Skeletal muscle tissue (tissue), 4 donors: ENCODE results near the gene LCP2. TPM values are rescaled to one million over a fixed set of nuclear protein-coding genes. Genes with fewer than 3 reads are reported as not detected.

ENCODE experiments used
- H3K27ac ChIP-seq: one replicate; pipeline ENCODE4 v1.7.0; 2013; ENCODE audit warnings: mild to moderate bottlenecking, low read depth, low read length, inconsistent platforms
- H3K27me3 ChIP-seq, 3 donors: one replicate each; pipeline ENCODE4 v1.7.0; 2013; ENCODE audit warnings: low read length in 3 of 3; ENCODE audit not compliant: control insufficient read depth in 3 of 3, insufficient read depth in 3 of 3
- H3K36me3 ChIP-seq, 3 donors: one replicate each; pipeline ENCODE4 v1.7.0; 2013; ENCODE audit warnings: low read length in 3 of 3; ENCODE audit not compliant: control insufficient read depth in 3 of 3, insufficient read depth in 3 of 3
- H3K4me1 ChIP-seq, 3 donors: one replicate each; pipeline ENCODE4 v1.7.0; 2013; ENCODE audit warnings: low read length in 3 of 3, mild to moderate bottlenecking in 3 of 3; ENCODE audit not compliant: control insufficient read depth in 3 of 3, insufficient read depth in 3 of 3
- H3K4me3 ChIP-seq, 3 donors: one replicate each; pipeline ENCODE4 v1.7.0; 2013; ENCODE audit warnings: low read length in 3 of 3
- H3K9ac ChIP-seq, 3 donors: one replicate each; pipeline ENCODE4 v1.7.0; 2013; ENCODE audit warnings: low read length in 3 of 3, mild to moderate bottlenecking in 3 of 3, moderate library complexity in 2 of 3, low read depth in 1 of 3
- H3K9me3 ChIP-seq, 3 donors: one replicate each; pipeline ENCODE4 v1.7.0; 2013; ENCODE audit warnings: low read length in 3 of 3; ENCODE audit not compliant: control insufficient read depth in 3 of 3
- total RNA-seq: library from RNA; depleted of rRNA; stranded (reverse); fragments of >200 nt; gene quantifications from one replicate; pipeline ENCODE4 v1.2.3, GENCODE V29; 2014
- donor health status: Osteomylitis.

LCP2 gene
- total RNA-seq, 1 donor from 2014 or later: 6.8 TPM

DNA sequence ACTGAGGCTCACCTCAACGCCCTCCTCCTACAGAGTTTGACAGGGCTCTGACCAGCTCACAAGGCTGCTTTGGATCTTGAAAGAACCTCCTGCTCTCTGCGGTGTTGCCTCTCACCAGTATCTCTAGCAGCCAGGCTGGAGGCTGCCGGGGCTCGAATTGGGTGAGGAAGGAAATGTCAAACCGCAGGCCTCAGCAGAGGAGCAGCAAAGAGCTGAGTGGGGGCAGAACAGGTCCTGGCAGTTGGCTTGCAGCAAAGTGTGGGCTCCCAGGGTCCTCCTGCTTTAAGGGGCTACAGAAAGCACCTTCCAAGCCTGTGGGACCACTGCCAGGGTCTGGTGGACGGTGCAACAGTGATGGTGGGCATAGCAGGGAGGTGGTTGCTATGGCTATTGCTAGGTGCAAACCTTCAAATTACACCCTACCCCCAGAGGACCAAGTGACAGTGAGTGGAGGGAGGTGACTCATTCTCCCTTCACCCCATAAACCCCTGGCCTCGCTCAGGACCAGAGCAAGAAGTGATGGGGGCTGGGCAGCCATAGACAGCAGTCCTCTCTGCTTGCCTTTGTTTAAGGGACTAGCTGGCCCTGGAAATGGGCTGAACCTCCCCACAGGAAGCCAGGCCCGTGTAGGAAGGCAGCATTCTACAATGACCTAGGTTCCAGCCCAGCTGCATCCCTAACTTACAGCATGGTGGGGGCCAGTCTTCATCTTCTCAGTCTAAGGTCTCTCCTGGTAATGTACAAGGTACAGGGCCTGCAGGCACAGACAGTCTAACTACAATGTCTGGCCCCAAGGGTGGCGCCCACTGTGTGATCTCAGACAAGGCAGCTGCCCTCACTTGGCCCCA lies 18.7 kb downstream of the LCP2 start:
- Histone ChIP-seq H3K4me1 (peaks cover 12 to 28% (median 15%) of the 10 kb centered on the region in 3 donors), H3K9me3 (peaks cover 0 to 6% (median 6%) of the 10 kb centered on the region in 3 donors), H3K4me3 (no peak overlapping the region), H3K27me3 (peaks cover 0 to 4% (median 0%) of the 10 kb centered on the region in 3 donors), H3K27ac (peak overlapping the region; percentile 30), H3K36me3 (no peaks in the 10 kb centered on the region), H3K9ac (no peak overlapping the region)

- Histone ChIP-seq H3K27me3 (peaks cover 0 to 4% (median 0%) of the 10 kb centered on the region in 3 donors), H3K9ac (no peak overlapping the region), H3K4me3 (no peak overlapping the region), H3K4me1 (peaks cover 12 to 28% (median 15%) of the 10 kb centered on the region in 3 donors), H3K36me3 (no peaks in the 10 kb centered on the region), H3K27ac (no peak overlapping the region), H3K9me3 (no peaks in the 10 kb centered on the region)
Measured at GRCh38 chr5:170277867-170278281, 19.7 kb downstream of the LCP2 start.

GRCh38 chr5:170276140-170276539 lies 21.4 kb downstream of the LCP2 start:
- Histone ChIP-seq H3K27me3 (peaks cover 0 to 4% (median 0%) of the 10 kb centered on the region in 3 donors), H3K4me1 (peaks cover 12 to 28% (median 15%) of the 10 kb centered on the region in 3 donors), H3K4me3 (no peak overlapping the region), H3K9me3 (no peaks in the 10 kb centered on the region), H3K36me3 (no peaks in the 10 kb centered on the region), H3K9ac (no peak overlapping the region), H3K27ac (no peak overlapping the region)

DNA sequence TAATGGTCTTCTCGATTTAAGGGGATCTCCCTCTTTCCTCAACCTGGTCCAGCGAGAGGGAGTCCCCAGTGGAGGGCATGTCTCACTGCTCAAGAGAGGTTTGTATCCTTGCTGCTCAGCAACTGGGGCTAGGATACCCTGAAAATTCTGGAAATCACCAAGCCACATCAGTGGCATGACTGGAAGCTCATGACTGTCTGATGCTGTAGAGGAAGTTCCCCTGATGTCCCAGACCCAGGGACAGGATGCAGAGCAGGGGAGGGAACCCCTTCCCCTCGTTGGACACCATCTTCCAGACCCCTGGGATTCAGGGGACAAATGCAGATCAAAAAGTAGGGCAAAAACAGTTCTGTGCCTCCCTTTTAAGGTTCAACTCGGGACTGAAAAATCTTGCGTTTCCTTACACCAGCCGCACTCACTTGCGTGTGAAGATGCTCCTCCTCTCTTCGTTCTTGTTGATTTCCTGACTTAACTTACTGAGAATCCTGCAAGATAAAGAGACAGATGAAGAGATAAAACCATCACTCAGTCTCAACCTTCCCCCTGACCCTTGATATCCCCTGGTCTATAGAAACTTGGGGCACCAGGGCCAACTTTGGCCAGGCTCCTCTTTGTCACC lies 22.1 kb downstream of the LCP2 start:
- Histone ChIP-seq H3K36me3 (no peaks in the 10 kb centered on the region), H3K27ac (no peak overlapping the region), H3K9me3 (no peaks in the 10 kb centered on the region), H3K9ac (no peak overlapping the region), H3K27me3 (peaks cover 0 to 4% (median 0%) of the 10 kb centered on the region in 3 donors), H3K4me3 (no peak overlapping the region), H3K4me1 (peaks cover 12 to 28% (median 14%) of the 10 kb centered on the region in 3 donors)

DNA sequence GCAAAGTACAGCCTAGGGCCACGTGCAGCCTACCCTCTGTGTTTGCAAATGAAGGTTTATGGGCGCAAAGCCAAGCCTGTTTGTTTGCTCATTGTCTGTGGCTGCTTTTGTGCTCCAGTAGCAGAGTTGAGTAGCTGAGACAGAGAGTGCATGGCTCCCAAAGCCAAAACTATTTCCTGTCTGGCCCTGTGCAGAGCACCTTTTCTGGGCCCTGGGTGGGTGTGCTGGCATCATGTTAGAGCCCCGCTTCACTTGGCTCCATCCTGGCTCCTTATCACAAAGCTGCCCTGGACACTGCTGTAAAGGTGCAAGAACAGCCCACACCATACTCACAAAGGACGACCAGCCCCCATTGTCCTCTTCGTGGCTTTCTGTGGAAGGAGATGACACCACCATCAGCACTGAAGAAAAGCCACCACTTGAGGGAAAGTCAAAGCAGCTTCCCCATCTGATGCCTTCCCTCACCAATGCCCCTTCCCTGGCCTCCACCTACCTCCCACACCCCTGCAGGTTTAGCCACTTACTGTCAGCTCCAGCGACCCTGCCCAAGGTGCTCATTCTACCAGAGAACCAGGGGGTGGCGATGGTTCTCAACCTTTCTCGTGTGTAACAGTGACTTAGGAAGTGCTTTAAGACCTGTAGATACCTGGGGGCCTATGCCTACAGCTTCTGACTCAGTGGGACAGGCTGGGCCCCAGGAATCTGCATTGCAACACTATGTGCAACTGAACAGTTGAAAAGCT lies 23.4 kb downstream of the LCP2 start:
- no peaks in the 10 kb centered on the region for H3K36me3 ChIP-seq
- H3K4me1 ChIP-seq: peaks cover 2 to 20% (median 6%) of the 10 kb centered on the region in 3 donors
- H3K27me3 ChIP-seq: peaks cover 0 to 4% (median 0%) of the 10 kb centered on the region in 3 donors
- H3K9ac ChIP-seq: no peak overlapping the region
- no peaks in the 10 kb centered on the region for H3K9me3 ChIP-seq
- H3K4me3 ChIP-seq: no peak overlapping the region
- no peak overlapping the region for H3K27ac ChIP-seq

GRCh38 chr5:170270293-170271069 lies 27.1 kb downstream of the LCP2 start:
- no peaks in the 10 kb centered on the region for H3K36me3 ChIP-seq
- no peak overlapping the region for H3K4me3 ChIP-seq
- no peak overlapping the region for H3K27ac ChIP-seq
- no peaks in the 10 kb centered on the region for H3K9me3 ChIP-seq
- H3K4me1 ChIP-seq: peaks cover 6 to 19% (median 8%) of the 10 kb centered on the region in 3 donors
- peaks cover 0 to 4% (median 4%) of the 10 kb centered on the region in 3 donors for H3K27me3 ChIP-seq
- no peak overlapping the region for H3K9ac ChIP-seq

DNA sequence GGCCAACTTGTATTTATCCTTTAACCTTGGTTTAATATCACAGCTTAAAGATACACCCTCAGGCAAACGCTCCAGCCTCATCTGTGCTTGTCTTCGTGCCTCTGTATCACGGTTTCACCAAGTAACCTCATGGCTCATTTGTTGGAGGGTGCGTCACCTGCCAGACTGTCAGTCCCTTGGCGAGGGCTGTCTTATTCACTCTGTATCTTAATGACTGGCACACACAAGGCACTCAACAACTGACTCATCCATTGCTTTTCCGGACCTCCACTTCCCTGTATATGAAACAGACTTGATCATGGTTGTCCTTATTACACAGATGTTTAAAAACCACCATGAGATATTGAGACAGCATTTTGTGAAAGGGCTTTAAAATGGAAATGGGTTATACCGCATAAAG lies 28.0 kb downstream of the LCP2 start:
- H3K36me3 ChIP-seq: no peaks in the 10 kb centered on the region
- H3K9me3 ChIP-seq: no peaks in the 10 kb centered on the region
- H3K27me3 ChIP-seq: peaks cover 0 to 4% (median 4%) of the 10 kb centered on the region in 3 donors
- peaks cover 6 to 19% (median 8%) of the 10 kb centered on the region in 3 donors for H3K4me1 ChIP-seq
- no peak overlapping the region for H3K9ac ChIP-seq
- peak overlapping the region; percentile 3 for H3K27ac ChIP-seq
- H3K4me3 ChIP-seq: no peak overlapping the region

DNA sequence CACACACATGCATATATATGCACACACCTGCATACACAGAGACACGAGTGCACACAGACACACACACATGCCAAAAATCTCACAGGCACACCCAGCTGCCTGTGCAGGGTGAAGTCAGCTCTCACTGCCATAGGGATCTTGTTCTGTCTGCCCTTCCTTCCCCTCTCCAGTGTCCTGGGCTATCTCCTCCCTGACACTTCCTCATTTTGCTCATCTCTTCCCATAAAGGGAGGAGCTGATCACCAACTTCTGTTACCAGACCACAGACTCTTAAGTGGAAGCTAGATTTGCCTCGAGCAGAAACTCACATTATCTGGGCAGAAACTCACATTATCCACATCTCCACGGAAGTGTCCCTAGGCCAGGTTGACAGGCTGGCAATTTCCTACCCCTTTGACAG lies 28.7 kb downstream of the LCP2 start:
- Histone ChIP-seq H3K9me3 (no peaks in the 10 kb centered on the region), H3K4me3 (no peak overlapping the region), H3K27me3 (peaks cover 0 to 4% (median 4%) of the 10 kb centered on the region in 3 donors), H3K9ac (peak overlapping the region in 1 of 3 donors; percentile 11), H3K4me1 (peaks cover 6 to 14% (median 8%) of the 10 kb centered on the region in 3 donors), H3K27ac (peak overlapping the region; percentile 3), H3K36me3 (no peaks in the 10 kb centered on the region)

DNA sequence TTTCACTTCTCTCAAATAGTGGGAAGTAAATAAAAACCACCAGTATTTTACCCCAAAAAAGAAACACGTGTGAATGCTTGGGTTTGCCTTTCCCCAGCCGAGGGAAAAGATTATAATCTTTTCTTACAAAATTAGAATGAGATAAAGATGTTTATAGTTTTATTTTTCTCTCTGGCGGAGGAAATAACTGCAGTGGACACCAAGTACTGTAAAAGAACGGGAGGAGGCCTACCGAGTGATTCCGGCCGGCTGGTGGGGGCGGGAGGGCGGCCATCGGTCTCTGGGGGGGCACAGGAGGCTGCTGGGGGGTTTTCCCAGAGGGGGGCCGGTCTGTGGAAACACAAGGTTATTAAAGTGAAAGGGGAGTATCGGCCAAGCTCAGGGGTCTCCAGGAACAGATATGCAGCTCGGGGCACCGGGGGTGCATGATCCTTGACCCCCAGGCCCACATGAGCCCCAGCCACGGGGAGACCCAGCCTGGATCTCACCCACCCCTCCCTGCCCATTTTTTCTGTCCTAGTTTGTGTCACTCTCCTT lies 29.4 kb downstream of the LCP2 start:
- peak overlapping the region in 1 of 3 donors; percentile 38 for H3K4me3 ChIP-seq
- H3K27ac ChIP-seq: no peak overlapping the region
- H3K9ac ChIP-seq: no peak overlapping the region
- H3K4me1 ChIP-seq: peaks cover 6 to 14% (median 8%) of the 10 kb centered on the region in 3 donors
- no peaks in the 10 kb centered on the region for H3K9me3 ChIP-seq
- H3K27me3 ChIP-seq: peaks cover 0 to 4% (median 4%) of the 10 kb centered on the region in 3 donors
- no peaks in the 10 kb centered on the region for H3K36me3 ChIP-seq
